ENCODE data around the gene FLOT2. TPM values are rescaled to one million over a fixed set of nuclear protein-coding genes. Genes with fewer than 3 reads are reported as not detected.

The FLOT2 gene
- polyA plus RNA-seq, 1 of the 3 experiments (the other 2 are of a cell fraction): 105 TPM

GRCh38 chr17:28900986-28901726 lies 3.6 kb upstream of the FLOT2 start:
- POLR2A ChIA-PET: no interaction called here

GRCh38 chr17:28899212-28899815 lies 1.8 kb upstream of the FLOT2 start:
- CTCF ChIA-PET: interaction anchor here (0.5 to 9.0 kb wide), 6 partner anchors 9 to 172 kb away, joined by 3 to 95 read pairs (median 6); partner anchors contain the start of genes FAM222B and TLCD1
- WGBS (ENCODE audit: low lambda C conversion rate): 94% methylated on average over 5 of the region's 5 CpGs
- Histone ChIP-seq H3K27ac (ENCODE audit: low read depth in 2 of 2, low read length in 1 of 2) (no peak overlapping the region), H3K9me3 (no peaks in the 10 kb centered on the region), H3K9me2 (no peaks in the 10 kb centered on the region), H2AFZ (ENCODE audit: low read depth) (no peak overlapping the region), H3K36me3 (replicated peaks in 1 of 2; ENCODE audit: control insufficient read depth in 1 of 2, insufficient read depth in 2 of 2, low read length in 1 of 2) (no peaks in the 10 kb centered on the region), H3K4me2 (no peak overlapping the region), H3K4me1 (ENCODE audit: control insufficient read depth in 1 of 2, insufficient read depth in 2 of 2, low read depth in 1 of 2, low read length in 1 of 2) (peaks cover 6 to 25% of the 10 kb centered on the region in 2 experiments; a peak in 2 of 4 replicates), H3K79me2 (ENCODE audit: insufficient read depth) (peaks cover 47% of the 10 kb centered on the region), H3K4me3 (ENCODE audit: low read depth in 2 of 2, low read length in 1 of 2) (no peak overlapping the region), H3F3A (replicated peaks; ENCODE audit: insufficient read depth) (peaks cover 33% of the 10 kb centered on the region), H3K9ac (no peak overlapping the region), H4K20me1 (ENCODE audit: insufficient read depth) (no peaks in the 10 kb centered on the region), H3K27me3 (ENCODE audit: insufficient read depth) (no peaks in the 10 kb centered on the region)
- TF ChIP-seq FOXM1 (IDR thresholded peaks at IDR 0.05; ENCODE audit: low read depth): no peak
- no peak for DNase-seq
- POLR2A ChIA-PET: no interaction called here

More at GRCh38 chr17:28900986-28901726, 3.6 kb upstream of the FLOT2 start:
- TF ChIP-seq FOSL2 (IDR thresholded peaks at IDR 0.05; ENCODE audit: borderline replicate concordance, low read depth): no peak
- CTCF ChIA-PET: interaction anchor here (0.6 to 9.0 kb wide), 15 partner anchors 11 to 189 kb away, joined by 3 to 95 read pairs (median 6); partner anchors contain the start of genes NEK8, RPL23A and TLCD1
- H3K4me2 ChIP-seq: no peak overlapping the region
- H2AFZ ChIP-seq (ENCODE audit: low read depth): no peak overlapping the region
- H3K36me3 ChIP-seq (replicated peaks in 1 of 2; ENCODE audit: control insufficient read depth in 1 of 2, insufficient read depth in 2 of 2, low read length in 1 of 2): peaks cover 0 to 6% of the 10 kb centered on the region in 2 experiments
- no peaks in the 10 kb centered on the region for H4K20me1 ChIP-seq (ENCODE audit: insufficient read depth)
- no peak for DNase-seq
- no peak overlapping the region for H3K9ac ChIP-seq
- no peaks in the 10 kb centered on the region for H3K9me2 ChIP-seq
- H3K27ac ChIP-seq (ENCODE audit: low read depth in 2 of 2, low read length in 1 of 2): no peak overlapping the region
- peaks cover 33% of the 10 kb centered on the region for H3K79me2 ChIP-seq (ENCODE audit: insufficient read depth)
- peak overlapping the region in 1 of 2 experiments; percentile 4; a peak in 1 of 4 replicates for H3K4me3 ChIP-seq (ENCODE audit: low read depth in 2 of 2, low read length in 1 of 2)
- H3K27me3 ChIP-seq (ENCODE audit: insufficient read depth): no peaks in the 10 kb centered on the region
- no peaks in the 10 kb centered on the region for H3K9me3 ChIP-seq
- WGBS (ENCODE audit: low lambda C conversion rate): 82% methylated on average over 12 of the region's 24 CpGs
- H3F3A ChIP-seq (replicated peaks; ENCODE audit: insufficient read depth): peaks cover 46% of the 10 kb centered on the region
- H3K4me1 ChIP-seq (ENCODE audit: control insufficient read depth in 1 of 2, insufficient read depth in 2 of 2, low read depth in 1 of 2, low read length in 1 of 2): peaks cover 6 to 21% of the 10 kb centered on the region in 2 experiments; a peak in 2 of 4 replicates

DNA sequence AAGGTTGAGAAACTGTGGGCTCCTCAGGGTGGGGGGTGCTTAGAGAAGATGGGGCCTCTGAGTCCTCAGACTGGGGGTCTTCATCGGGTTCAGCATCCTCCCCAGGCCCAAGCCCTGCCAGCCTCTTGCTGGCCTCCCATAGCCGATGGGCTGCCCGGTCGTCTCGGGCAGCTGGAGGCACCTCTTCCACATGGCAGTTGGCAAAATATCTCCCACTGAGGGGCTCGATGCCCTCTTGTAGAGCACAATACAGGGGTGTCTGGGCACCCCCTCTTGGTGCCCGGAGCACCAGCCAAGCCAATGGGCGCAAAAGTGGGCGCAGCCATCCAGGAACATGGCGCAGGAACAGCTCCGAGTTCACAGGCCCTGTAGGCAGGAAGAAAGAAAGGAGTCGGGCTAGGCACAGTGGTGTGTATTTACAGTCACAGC lies 1.0 kb upstream of the FLOT2 start:
- Histone ChIP-seq H2AFZ (ENCODE audit: low read depth) (no peak overlapping the region), H3K27me3 (ENCODE audit: insufficient read depth) (no peaks in the 10 kb centered on the region), H3K9me3 (no peaks in the 10 kb centered on the region), H3K4me2 (peak overlapping the region; percentile 99; the same call in 1 of the 2 replicates), H3K27ac (ENCODE audit: low read depth in 2 of 2, low read length in 1 of 2) (no peak overlapping the region), H3K36me3 (replicated peaks in 1 of 2; ENCODE audit: control insufficient read depth in 1 of 2, insufficient read depth in 2 of 2, low read length in 1 of 2) (no peaks in the 10 kb centered on the region), H3K9me2 (no peaks in the 10 kb centered on the region), H3F3A (replicated peaks; ENCODE audit: insufficient read depth) (peaks cover 25% of the 10 kb centered on the region), H4K20me1 (ENCODE audit: insufficient read depth) (no peaks in the 10 kb centered on the region), H3K4me1 (ENCODE audit: control insufficient read depth in 1 of 2, insufficient read depth in 2 of 2, low read depth in 1 of 2, low read length in 1 of 2) (peaks cover 9 to 25% of the 10 kb centered on the region in 2 experiments; a peak in 2 of 4 replicates), H3K9ac (no peak overlapping the region), H3K4me3 (ENCODE audit: low read depth in 2 of 2, low read length in 1 of 2) (no peak overlapping the region), H3K79me2 (ENCODE audit: insufficient read depth) (peaks cover 53% of the 10 kb centered on the region)
- WGBS (ENCODE audit: low lambda C conversion rate): 81% methylated on average over 12 of the region's 12 CpGs
- ChIA-PET CTCF (interaction anchor here (0.7 to 9.0 kb wide), 11 partner anchors 10 to 218 kb away, joined by 3 to 95 read pairs (median 4); partner anchors contain the start of genes FAM222B and TLCD1), POLR2A (interaction anchor here (0.5 to 2.0 kb wide), 5 partner anchors 9 to 171 kb away, joined by 3 to 7 read pairs (median 4); partner anchors contain the start of gene PHF12)
- no peak for DNase-seq
- TF ChIP-seq FOXM1 (IDR thresholded peaks at IDR 0.05; ENCODE audit: low read depth): no peak
- no peak for TF ChIP-seq RAD21 (IDR thresholded peaks at IDR 0.05; ENCODE audit: low read length)
- no peak for TF ChIP-seq POLR2AphosphoS5 (IDR thresholded peaks at IDR 0.05; ENCODE audit: low read depth, low read length)
- TF ChIP-seq SMC3 (IDR thresholded peaks at IDR 0.05; ENCODE audit: low read depth, low read length): no peak
- TF ChIP-seq USF1 (IDR thresholded peaks at IDR 0.05; ENCODE audit: borderline replicate concordance, low read depth): no peak
- TF ChIP-seq NRF1 (IDR thresholded peaks at IDR 0.05; ENCODE audit: low read depth, low read length): no peak
- no peak for TF ChIP-seq NFIC (IDR thresholded peaks at IDR 0.05; ENCODE audit: borderline replicate concordance)
- TF ChIP-seq EP300 (IDR thresholded peaks at IDR 0.05; ENCODE audit: borderline replicate concordance in 1 of 2, low read depth in 1 of 2, low read length in 1 of 2): no peak
- TF ChIP-seq, protein P1, sequence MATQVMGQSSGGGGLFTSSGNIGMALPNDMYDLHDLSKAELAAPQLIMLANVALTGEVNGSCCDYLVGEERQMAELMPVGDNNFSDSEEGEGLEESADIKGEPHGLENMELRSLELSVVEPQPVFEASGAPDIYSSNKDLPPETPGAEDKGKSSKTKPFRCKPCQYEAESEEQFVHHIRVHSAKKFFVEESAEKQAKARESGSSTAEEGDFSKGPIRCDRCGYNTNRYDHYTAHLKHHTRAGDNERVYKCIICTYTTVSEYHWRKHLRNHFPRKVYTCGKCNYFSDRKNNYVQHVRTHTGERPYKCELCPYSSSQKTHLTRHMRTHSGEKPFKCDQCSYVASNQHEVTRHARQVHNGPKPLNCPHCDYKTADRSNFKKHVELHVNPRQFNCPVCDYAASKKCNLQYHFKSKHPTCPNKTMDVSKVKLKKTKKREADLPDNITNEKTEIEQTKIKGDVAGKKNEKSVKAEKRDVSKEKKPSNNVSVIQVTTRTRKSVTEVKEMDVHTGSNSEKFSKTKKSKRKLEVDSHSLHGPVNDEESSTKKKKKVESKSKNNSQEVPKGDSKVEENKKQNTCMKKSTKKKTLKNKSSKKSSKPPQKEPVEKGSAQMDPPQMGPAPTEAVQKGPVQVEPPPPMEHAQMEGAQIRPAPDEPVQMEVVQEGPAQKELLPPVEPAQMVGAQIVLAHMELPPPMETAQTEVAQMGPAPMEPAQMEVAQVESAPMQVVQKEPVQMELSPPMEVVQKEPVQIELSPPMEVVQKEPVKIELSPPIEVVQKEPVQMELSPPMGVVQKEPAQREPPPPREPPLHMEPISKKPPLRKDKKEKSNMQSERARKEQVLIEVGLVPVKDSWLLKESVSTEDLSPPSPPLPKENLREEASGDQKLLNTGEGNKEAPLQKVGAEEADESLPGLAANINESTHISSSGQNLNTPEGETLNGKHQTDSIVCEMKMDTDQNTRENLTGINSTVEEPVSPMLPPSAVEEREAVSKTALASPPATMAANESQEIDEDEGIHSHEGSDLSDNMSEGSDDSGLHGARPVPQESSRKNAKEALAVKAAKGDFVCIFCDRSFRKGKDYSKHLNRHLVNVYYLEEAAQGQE (IDR thresholded peaks at IDR 0.05; ENCODE audit: low read depth, low read length): no peak
- TF ChIP-seq YY1 (IDR thresholded peaks at IDR 0.05; ENCODE audit: low read depth): no peak
- TF ChIP-seq, protein P2, sequence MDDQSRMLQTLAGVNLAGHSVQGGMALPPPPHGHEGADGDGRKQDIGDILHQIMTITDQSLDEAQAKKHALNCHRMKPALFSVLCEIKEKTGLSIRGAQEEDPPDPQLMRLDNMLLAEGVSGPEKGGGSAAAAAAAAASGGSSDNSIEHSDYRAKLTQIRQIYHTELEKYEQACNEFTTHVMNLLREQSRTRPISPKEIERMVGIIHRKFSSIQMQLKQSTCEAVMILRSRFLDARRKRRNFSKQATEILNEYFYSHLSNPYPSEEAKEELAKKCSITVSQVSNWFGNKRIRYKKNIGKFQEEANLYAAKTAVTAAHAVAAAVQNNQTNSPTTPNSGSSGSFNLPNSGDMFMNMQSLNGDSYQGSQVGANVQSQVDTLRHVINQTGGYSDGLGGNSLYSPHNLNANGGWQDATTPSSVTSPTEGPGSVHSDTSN (IDR thresholded peaks at IDR 0.05): no peak
- no peak for TF ChIP-seq FOXJ3 (CRISPR knock-in tag; IDR thresholded peaks at IDR 0.05)
